GM18499 (cell line): ENCODE results near the gene KRT1.

Source experiments
- ATAC-seq: cut with Tn5 transposase; IDR thresholded peaks from one replicate; pipeline ENCODE4 v1.9.1; 2021; ENCODE audit warnings: moderate number of reproducible peaks; ENCODE audit not compliant: insufficient read depth, unreplicated experiment

Gene KRT1

DNA sequence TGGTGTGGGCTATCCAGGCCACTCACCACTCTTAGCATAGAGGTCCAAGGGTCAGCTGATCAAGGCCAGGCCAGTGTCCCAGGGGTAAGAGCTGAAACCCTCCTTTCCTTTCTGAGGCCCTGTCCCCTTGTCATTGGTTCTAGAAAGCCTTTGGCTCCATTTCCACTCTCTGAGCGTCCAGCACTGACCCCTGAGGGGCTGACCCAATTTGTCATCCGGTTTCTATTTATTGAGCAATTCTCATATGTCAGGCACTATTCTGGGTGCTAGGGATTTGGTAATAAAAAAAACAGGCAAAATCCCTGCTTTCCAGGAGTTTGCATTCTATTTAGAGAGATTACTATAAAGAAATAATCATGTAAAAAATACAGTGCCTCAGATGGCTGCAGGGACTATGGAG, 19.8 kb upstream of the KRT1 start:
- no peak for ATAC-seq

GRCh38 chr12:52699373-52699772, 19.2 kb upstream of the KRT1 start:
- ATAC-seq, result no peak

- ATAC-seq, result no peak
These were observed 18.6 kb upstream of the KRT1 start for GRCh38 chr12:52698651-52699340.

- no peak for ATAC-seq
These were observed 16.9 kb upstream of the KRT1 start for GRCh38 chr12:52697058-52697582.

DNA sequence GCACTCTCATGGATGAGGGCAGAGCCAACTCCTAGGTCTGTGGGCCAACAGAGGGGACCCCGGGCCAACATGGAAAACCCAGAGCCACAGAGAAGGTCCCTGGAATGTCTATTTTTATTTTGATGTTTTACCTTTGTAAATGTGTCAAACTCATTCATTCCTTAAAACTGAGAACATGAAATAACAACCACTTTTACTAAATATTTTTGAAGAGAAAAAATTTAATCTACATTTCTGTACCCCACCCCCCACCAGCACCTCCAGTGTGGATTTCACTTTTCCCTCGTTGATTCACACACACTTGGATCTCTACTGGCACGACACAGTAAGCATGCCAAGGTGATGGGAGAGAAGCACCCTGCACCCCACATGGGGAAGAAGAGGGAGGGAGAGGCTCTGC, 16.4 kb upstream of the KRT1 start:
- no peak for ATAC-seq

DNA sequence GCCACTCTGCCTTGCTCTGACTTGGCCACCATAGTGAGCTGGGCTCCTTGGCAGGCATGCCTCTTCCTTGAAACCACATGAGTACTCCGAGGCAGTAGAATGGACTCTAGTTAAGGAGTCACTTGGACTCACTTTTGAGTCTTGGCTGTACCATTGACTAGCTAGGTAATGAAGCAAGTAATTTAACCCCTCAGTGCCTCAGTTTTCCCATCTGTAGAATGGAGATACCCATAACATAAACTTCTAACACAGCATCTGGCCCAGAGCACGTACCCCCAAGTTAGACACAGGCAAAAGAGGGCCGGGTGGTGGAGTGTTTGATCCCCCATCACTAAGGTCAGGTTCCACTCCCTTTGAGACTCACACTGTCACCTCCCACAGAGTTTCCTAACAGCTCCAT, 14.8 kb upstream of the KRT1 start:
- no peak for ATAC-seq

DNA sequence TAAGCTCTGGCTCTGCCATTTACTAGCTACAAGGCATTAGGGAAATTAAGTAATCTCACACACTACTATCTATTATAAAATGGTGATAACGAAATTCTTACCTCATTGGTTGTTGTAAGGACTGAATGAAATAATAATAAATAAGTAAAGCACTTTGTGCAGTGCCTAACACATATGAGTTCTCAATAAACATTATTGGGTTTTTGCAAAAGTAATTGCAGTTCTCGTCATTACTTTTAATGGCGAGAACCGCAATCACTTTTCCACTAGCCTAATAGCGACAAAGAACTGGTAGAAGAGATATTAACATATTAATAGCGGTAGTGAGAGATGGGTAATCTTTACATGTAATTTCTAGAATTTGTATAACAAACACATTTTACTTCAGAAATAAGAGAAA, 13.9 kb upstream of the KRT1 start:
- ATAC-seq, result no peak

DNA sequence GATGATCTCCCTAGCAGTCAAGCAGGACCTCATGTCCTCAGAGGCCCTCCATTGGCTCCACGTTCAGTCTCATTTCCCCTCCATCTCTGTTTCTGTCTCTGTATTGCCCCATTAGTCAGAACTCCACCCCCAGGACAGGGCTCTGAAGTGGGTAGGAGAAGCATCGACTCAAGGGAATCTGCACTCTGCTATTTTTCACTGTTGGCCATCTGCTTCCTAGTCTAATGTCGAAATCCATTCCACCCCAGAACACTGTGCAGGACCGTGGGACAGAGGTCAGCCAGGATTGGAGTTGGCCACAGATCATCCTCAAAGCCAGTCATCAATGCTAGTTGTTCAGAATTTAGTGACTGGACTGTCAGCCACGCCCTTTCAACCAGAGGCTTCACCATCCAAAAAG, 13.1 kb upstream of the KRT1 start:
- no peak for ATAC-seq

DNA sequence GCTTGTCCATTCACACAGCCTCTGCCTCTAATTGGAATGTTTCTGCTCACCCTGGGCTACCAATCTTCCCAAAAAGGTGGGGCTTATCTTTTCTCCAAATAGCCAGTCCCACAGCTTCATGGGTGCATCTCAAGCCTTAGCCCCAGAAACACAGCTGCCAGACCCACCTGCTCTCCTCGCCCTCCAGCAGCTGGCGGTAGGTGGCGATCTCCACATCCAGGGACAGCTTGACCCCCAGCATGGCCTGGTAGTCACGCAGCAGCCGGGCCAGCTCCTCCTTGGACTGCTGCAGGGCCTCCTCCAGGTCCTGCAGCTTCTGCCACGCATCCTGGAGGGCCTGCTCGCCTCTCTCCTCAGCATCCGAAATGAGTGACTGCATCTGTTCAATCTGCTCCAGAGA, 12.0 kb upstream of the KRT1 start:
- no peak for ATAC-seq

DNA sequence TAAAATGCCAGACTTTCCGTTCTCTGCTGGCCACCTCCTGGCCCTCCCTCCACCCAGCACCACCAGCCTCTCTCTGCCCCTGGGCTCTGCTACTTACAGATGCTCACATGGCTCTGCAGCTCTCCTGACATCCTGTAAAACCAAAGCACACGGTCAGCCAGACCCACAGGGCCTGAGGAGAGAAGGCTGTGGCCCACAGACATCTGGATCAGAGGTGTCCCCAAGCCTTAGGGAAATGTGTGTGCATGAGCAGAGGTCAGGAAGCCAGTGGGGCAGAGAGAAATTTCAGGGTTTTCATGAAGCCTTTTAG, 11.6 kb upstream of the KRT1 start:
- ATAC-seq, result no peak

DNA sequence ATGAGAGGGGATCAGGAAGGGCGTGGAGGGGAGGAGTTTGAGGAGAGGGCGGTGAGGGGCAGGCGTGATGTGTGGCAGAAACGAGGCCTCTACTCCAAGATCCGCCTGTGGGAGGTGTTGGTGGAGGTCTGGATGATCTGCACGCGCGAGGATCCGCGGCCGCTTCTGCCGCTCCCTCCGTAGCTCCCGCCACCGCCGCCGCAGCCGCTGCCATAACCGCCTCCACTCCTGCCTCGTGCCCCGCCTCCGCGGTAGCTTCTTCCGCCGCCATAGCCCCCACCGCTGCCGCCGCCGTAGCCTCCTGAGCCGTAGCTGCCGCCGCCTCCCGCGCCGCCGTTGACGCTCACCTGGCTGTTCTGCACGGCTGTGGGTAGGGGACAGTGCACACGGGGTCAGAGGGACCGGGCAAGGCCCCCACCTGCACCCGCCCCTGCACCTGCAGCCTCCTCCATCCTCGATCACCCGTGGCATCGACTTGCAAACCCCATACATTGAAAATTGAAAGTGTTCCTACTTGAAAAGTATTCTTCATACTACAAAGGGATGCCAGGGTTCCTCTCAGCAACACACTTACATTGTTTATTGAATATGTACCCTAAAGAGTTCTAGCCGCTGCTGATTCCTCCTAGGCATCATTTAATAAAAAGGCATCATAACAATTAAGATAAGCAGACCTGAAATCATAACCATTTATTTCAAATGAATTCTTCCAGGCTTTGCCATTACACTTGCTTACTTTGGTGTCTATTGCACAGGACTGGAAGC, 11.1 kb upstream of the KRT1 start:
- ATAC-seq, result no peak

DNA sequence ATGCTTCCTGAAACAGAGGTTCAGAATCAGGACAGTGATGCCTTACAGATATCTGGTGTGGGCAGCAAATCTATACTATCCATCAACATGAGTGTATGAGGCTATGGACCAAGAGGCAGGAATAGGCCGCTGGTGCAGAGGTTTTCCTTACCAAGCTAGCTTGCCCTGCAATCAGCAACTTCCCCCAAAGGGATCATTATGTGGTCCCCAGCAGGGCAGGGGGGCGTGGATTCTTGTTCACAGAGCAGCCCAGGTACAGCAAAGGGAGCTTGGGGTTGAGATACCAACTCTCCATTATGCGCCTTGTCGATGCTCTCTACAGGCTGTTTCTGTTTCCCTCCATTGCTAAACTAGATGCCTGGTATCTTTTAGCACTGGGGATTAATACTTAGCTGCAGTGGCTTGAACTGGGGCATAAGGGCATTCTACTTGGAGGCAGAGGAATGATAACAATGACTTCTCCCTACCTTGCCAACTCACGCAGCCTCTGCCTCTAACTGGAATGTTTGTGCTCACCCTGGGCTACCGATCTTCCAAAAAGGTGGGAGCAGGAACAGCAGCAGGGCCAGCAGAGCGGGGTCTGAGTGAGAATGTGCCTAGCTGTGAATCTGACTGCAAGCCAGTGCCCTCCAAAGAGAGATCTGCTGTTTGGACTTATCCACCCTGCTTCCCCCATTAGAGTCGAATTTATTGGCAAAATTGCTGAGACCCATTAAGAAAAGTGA, 10.3 kb upstream of the KRT1 start:
- ATAC-seq, result no peak

GRCh38 chr12:52689936-52690335, 9.7 kb upstream of the KRT1 start:
- no peak for ATAC-seq

- ATAC-seq, result no peak
These were observed 9.0 kb upstream of the KRT1 start for GRCh38 chr12:52689239-52689638.

GRCh38 chr12:52688481-52688880, 8.3 kb upstream of the KRT1 start:
- ATAC-seq, result no peak

GRCh38 chr12:52687497-52688385, 7.5 kb upstream of the KRT1 start:
- ATAC-seq, result no peak

DNA sequence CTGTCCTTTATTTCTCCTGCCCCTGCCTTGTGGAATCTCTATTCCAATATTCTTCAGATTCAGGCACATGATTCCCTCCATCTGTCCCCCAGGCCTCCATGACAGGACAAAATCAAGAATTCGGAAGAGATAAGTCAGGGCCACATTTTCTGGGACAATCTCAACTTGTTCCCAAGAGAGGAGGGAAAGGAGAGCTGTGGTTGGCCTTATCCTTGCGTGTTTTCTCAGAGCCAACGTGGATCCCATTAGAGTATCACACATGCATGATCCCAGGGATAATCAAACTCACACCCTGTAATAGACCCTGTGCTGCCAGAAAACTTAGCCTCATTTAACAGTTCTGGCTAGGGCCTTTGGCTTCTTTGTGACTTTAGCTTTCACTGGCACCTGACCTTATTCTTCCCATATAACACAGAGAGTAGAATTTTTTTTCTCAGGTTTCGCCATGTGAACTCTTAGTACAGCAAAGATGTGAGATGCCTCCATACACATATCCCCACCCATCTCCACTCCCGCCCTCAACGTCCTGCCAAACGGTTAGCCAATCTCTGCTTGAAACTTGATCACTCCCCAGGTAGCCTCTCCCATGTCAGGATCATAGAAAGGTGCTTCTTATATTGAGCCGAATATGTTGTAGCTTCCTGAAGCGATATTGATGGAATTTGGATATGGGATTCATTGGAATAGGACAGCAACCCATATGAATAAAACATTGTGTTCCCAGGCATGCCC, 6.7 kb upstream of the KRT1 start:
- no peak for ATAC-seq

DNA sequence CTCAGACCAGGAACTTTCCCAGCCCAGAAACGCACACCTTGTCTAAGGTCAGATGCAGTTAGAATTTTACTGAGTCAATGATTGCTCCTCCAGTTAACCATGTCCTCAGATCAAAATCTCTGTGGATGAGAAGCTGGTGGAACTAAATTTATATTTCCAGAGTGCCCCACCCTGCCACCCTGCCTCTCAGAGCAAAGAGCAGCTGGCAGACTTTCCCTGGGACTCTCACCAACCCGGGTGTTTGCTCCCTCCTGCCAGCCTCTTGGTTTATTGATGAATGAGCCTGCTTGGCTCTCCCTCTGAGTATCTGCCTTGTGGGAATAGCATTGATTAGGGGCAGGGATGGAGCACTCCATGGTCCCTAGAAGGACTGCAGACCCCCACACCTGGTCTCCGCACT, 5.9 kb upstream of the KRT1 start:
- no peak for ATAC-seq

- ATAC-seq, result no peak
These were observed 5.2 kb upstream of the KRT1 start for GRCh38 chr12:52685406-52685890.

GRCh38 chr12:52684431-52684830, 4.2 kb upstream of the KRT1 start:
- ATAC-seq, result no peak
